ENCODE data around the gene MOBP.

DNA sequence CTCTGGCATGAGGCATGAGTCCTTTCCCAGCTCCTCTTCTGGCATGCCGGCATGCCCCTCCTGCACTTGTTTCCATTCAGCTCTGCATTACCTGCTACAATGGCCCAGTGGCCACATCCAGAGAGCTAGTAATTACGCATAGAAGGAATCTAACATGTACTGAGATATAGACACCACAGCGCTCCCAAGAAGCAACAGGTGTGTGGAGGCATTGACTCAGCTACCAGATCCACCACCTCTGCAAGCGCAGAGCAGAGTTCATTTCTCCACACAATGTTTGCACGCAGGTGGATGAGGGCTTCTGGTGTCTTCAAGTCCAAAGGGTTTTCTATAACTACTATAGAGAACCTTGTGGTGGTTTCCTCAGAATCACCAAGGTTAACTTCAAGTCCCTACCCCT, 4.2 kb downstream of the MOBP start:
- TF ChIP-seq ZNF384 (IDR thresholded peaks at IDR 0.05) (no peak), FOXA1 (IDR thresholded peaks at IDR 0.05) (no peak), SP1 (IDR thresholded peaks at IDR 0.05) (no peak), FOXM1 (IDR thresholded peaks at IDR 0.05; ENCODE audit: borderline replicate concordance) (no peak), ARNT (IDR thresholded peaks at IDR 0.05) (no peak), L3MBTL2 (conservative IDR thresholded peaks at IDR 0.05) (no peak), ELF4 (IDR thresholded peaks at IDR 0.05) (no peak), BHLHE40 (IDR thresholded peaks at IDR 0.05; ENCODE audit: borderline replicate concordance) (no peak), FOXK2 (IDR thresholded peaks at IDR 0.05) (no peak)
- TF ChIP-seq, protein P1, sequence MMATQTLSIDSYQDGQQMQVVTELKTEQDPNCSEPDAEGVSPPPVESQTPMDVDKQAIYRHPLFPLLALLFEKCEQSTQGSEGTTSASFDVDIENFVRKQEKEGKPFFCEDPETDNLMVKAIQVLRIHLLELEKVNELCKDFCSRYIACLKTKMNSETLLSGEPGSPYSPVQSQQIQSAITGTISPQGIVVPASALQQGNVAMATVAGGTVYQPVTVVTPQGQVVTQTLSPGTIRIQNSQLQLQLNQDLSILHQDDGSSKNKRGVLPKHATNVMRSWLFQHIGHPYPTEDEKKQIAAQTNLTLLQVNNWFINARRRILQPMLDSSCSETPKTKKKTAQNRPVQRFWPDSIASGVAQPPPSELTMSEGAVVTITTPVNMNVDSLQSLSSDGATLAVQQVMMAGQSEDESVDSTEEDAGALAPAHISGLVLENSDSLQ (IDR thresholded peaks at IDR 0.05), result no peak
